ENCODE results near the gene ZNF280A.
"Not testable (repeated sequence)": the region's sequence is repeated elsewhere in the genome, so short reads cannot be mapped to it uniquely, and the experiment has no call there.

The ZNF280A gene

DNA sequence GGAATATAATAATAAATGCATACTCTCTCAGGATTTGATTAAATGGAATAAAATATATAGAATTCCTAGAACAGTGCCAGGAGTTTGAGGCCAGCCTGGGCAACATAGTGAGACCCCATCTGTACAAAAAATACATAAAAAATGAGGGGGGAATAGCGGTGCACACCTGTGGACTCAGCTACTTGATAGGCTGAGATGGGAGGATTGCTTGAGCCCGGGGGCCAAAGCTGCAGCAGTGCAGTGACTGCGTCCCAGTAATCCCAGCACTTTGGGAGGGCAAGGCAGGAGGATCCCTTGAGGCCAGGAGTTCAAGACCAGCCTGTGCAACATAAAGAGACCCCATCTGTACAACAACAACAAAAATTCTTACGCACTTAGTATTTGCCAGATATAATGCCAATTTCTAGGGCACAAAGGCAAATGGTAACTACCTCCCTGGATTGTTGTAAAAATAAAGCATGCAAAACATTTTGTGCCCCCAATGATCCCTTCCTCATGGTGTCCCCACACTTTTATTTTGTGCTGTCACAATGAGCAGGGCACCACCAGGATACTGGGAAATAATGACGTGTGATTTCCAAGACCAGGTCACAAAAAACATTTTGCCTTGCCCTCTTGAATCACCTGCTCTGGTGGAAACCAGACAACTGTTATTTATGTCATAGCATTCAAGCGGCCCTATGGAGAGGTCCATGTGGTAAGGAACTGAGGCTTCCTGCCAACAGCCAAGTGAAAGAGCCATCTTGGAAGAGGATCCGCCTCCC, 18.3 kb upstream of the ZNF280A start:
- no peaks in the 10 kb centered on the region for H3K36me3 ChIP-seq (ENCODE audit: control insufficient read depth, insufficient read depth, low read length)
- no peaks in the 10 kb centered on the region for H3K9me3 ChIP-seq (ENCODE audit: control insufficient read depth, low read length)
- H3K27me3 ChIP-seq (ENCODE audit: control insufficient read depth, insufficient read depth, low read length, poor library complexity, severe bottlenecking) = peaks cover 15% of the 10 kb centered on the region
- no peak overlapping the region for H3K27ac ChIP-seq (ENCODE audit: insufficient read depth, low read depth, low read length, poor library complexity, severe bottlenecking)
- WGBS, 2 experiments = 89 to 90% methylated on average over 7 of the region's 7 CpGs
- H3K4me3 ChIP-seq (ENCODE audit: insufficient read depth, low read depth, low read length) = no peak overlapping the region
- H3K4me1 ChIP-seq (ENCODE audit: control insufficient read depth, insufficient read depth, low read length) = no peaks in the 10 kb centered on the region

DNA sequence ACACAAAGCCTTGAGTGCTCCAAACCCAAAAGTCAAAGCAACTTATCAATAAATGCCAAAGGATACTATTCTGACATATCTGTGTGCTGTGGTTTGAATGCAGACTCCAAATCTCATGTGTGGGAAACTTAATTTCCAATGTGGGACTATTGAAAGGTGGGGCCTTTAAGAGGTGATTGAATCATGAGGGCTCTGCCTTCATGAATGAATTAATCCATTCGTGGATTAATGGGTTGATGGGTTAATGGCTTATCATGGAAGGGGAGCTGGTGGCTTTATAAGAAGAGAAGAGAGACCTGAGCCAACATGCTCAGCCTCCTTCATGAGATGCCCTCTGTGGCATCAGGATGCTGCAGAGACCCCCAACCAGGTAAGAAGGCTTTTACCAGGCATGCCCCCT, 16.8 kb upstream of the ZNF280A start:
- H3K4me3 ChIP-seq (ENCODE audit: insufficient read depth, low read depth, low read length) = no peak overlapping the region
- H3K36me3 ChIP-seq (ENCODE audit: control insufficient read depth, insufficient read depth, low read length) = no peaks in the 10 kb centered on the region
- no peaks in the 10 kb centered on the region for H3K4me1 ChIP-seq (ENCODE audit: control insufficient read depth, insufficient read depth, low read length)
- WGBS, 2 experiments = 52 to 64% methylated on average over 1 of the region's 1 CpG
- H3K27ac ChIP-seq (ENCODE audit: insufficient read depth, low read depth, low read length, poor library complexity, severe bottlenecking) = no peak overlapping the region
- H3K27me3 ChIP-seq (ENCODE audit: control insufficient read depth, insufficient read depth, low read length, poor library complexity, severe bottlenecking) = peaks cover 8% of the 10 kb centered on the region
- H3K9me3 ChIP-seq (ENCODE audit: control insufficient read depth, low read length) = no peaks in the 10 kb centered on the region

DNA sequence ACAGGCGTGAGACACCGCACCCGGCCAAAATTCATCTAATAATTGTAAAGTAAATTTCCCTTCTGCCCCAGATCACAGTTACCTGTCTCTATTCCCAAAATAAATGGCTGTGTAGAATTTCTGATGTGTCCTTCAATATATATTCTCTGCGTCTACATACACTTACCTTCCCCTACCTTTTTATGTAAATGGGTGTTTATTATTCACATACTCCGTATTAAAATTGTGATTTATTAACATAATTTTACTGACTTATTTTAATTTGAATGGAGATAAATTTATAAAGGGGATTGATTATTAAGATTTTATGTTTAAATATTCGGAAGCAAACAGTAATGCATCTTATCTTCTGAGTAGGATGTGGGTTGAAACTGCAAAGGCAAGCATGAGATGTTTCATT, 16.4 kb upstream of the ZNF280A start:
- peaks cover 8% of the 10 kb centered on the region for H3K27me3 ChIP-seq (ENCODE audit: control insufficient read depth, insufficient read depth, low read length, poor library complexity, severe bottlenecking)
- no peaks in the 10 kb centered on the region for H3K9me3 ChIP-seq (ENCODE audit: control insufficient read depth, low read length)
- WGBS, 2 experiments = 84 to 90% methylated on average over 4 of the region's 6 CpGs

DNA sequence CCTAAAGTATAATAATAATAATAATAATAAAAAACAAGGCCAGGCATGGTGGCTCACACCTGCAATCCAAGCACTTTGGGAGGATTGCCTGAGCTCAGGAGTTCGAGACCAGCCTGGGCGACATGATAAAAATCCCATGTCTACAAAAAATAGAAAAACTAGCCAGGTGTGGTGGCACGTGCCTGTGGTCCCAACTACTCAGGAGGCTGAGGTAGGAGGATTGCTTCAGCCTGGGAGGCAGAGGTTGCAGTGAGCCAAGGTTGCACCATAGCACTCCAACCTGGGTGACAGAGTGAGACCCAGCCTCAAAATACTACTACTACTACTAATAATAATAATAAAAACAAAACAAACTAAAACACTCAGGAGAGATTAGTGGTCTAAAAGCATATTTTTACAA, 15.6 kb upstream of the ZNF280A start:
- Histone ChIP-seq H3K4me1 (ENCODE audit: control insufficient read depth, insufficient read depth, low read length) (no peaks in the 10 kb centered on the region), H3K27me3 (ENCODE audit: control insufficient read depth, insufficient read depth, low read length, poor library complexity, severe bottlenecking) (peaks cover 8% of the 10 kb centered on the region), H3K36me3 (ENCODE audit: control insufficient read depth, insufficient read depth, low read length) (no peaks in the 10 kb centered on the region), H3K9me3 (ENCODE audit: control insufficient read depth, low read length) (no peaks in the 10 kb centered on the region), H3K27ac (ENCODE audit: insufficient read depth, low read depth, low read length, poor library complexity, severe bottlenecking) (no peak overlapping the region), H3K4me3 (ENCODE audit: insufficient read depth, low read depth, low read length) (no peak overlapping the region)
- WGBS, 2 experiments = 84 to 95% methylated on average over 3 of the region's 3 CpGs

More for the DNA sequence above, 16.4 kb upstream of the ZNF280A start:
- Histone ChIP-seq H3K4me3 (ENCODE audit: insufficient read depth, low read depth, low read length) (no peak overlapping the region), H3K27ac (ENCODE audit: insufficient read depth, low read depth, low read length, poor library complexity, severe bottlenecking) (no peak overlapping the region), H3K36me3 (ENCODE audit: control insufficient read depth, insufficient read depth, low read length) (no peaks in the 10 kb centered on the region), H3K4me1 (ENCODE audit: control insufficient read depth, insufficient read depth, low read length) (no peaks in the 10 kb centered on the region)

DNA sequence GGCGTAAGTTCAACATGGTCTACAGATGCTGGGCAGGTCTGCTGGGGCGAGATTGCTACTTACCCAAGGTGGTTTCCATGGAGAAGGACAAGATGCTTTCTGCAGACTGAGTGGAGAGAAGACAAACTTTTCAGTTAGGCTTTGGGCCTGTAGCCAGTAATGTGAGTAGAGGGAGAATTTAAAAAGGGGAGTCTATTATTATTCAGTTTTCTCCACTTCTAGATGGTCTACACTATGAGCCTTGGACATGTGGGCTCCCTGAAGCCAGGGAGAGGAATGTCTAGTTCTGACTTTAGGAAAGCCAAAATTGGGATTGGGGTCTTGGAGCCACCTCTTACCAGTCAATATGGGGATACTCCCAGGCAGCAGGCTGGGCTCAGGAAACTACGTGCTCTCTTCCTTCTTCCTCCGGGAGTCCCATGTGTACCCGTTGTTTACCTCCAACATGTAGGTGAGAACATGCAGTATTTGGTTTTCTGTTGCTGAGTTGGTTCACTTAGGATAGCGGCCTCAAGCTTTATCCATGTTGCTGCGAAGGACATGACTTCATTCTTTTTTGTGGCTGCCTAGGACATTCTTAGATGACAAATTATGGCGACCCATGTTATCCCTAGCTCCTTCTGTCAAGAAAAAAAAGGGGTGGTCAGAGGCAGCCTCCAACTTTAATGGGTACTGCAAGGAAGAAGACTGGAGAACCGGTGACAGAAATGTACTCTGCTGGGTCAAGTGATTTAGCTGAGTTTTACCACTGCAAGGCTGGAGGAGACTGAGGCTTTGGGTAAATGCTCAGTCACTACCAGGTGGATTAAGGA, 14.7 kb upstream of the ZNF280A start:
- no peak overlapping the region for H3K4me3 ChIP-seq (ENCODE audit: insufficient read depth, low read depth, low read length)
- 90 to 93% methylated on average over 9 of the region's 9 CpGs for whole genome bisulfite sequencing, 2 experiments

GRCh38 chr22:22533863-22534262, 13.8 kb upstream of the ZNF280A start:
- no peak overlapping the region for H3K4me3 ChIP-seq (ENCODE audit: insufficient read depth, low read depth, low read length)
- 71 to 81% methylated on average over 4 of the region's 5 CpGs for WGBS, 2 experiments
- H3K36me3 ChIP-seq (ENCODE audit: control insufficient read depth, insufficient read depth, low read length) = no peaks in the 10 kb centered on the region
- peaks cover 8% of the 10 kb centered on the region for H3K27me3 ChIP-seq (ENCODE audit: control insufficient read depth, insufficient read depth, low read length, poor library complexity, severe bottlenecking)
- no peak overlapping the region for H3K27ac ChIP-seq (ENCODE audit: insufficient read depth, low read depth, low read length, poor library complexity, severe bottlenecking)
- H3K4me1 ChIP-seq (ENCODE audit: control insufficient read depth, insufficient read depth, low read length) = no peaks in the 10 kb centered on the region
- H3K9me3 ChIP-seq (ENCODE audit: control insufficient read depth, low read length) = no peaks in the 10 kb centered on the region

More for the DNA sequence above, 14.7 kb upstream of the ZNF280A start:
- Histone ChIP-seq H3K9me3 (ENCODE audit: control insufficient read depth, low read length) (no peaks in the 10 kb centered on the region), H3K27ac (ENCODE audit: insufficient read depth, low read depth, low read length, poor library complexity, severe bottlenecking) (no peak overlapping the region), H3K4me1 (ENCODE audit: control insufficient read depth, insufficient read depth, low read length) (no peaks in the 10 kb centered on the region), H3K27me3 (ENCODE audit: control insufficient read depth, insufficient read depth, low read length, poor library complexity, severe bottlenecking) (peaks cover 8% of the 10 kb centered on the region), H3K36me3 (ENCODE audit: control insufficient read depth, insufficient read depth, low read length) (no peaks in the 10 kb centered on the region)

DNA sequence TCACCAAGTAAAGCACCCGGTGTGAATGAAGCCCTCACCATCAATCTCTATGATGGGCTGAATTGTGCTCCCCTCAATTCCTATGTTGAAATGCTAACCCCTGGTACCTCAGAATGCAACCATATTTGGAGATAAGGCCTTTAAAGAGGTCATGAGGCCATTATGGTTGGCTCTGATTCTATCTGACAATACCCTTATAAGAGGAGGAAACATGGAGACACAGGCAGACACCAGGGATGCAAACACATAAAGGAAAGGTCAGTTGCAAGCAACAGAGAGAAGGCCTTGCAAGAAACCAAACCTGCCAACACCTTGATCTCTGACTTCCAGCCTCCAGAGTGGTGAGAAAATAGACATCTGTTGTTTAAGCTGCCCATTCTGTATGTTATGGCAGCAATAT, 13.3 kb upstream of the ZNF280A start:
- no peaks in the 10 kb centered on the region for H3K36me3 ChIP-seq (ENCODE audit: control insufficient read depth, insufficient read depth, low read length)
- H3K4me1 ChIP-seq (ENCODE audit: control insufficient read depth, insufficient read depth, low read length) = no peaks in the 10 kb centered on the region
- no peaks in the 10 kb centered on the region for H3K9me3 ChIP-seq (ENCODE audit: control insufficient read depth, low read length)
- no peak overlapping the region for H3K27ac ChIP-seq (ENCODE audit: insufficient read depth, low read depth, low read length, poor library complexity, severe bottlenecking)
- peaks cover 8% of the 10 kb centered on the region for H3K27me3 ChIP-seq (ENCODE audit: control insufficient read depth, insufficient read depth, low read length, poor library complexity, severe bottlenecking)
- WGBS, 2 experiments = 90 to 100% methylated on average over 1 of the region's 1 CpG
- no peak overlapping the region for H3K4me3 ChIP-seq (ENCODE audit: insufficient read depth, low read depth, low read length)

DNA sequence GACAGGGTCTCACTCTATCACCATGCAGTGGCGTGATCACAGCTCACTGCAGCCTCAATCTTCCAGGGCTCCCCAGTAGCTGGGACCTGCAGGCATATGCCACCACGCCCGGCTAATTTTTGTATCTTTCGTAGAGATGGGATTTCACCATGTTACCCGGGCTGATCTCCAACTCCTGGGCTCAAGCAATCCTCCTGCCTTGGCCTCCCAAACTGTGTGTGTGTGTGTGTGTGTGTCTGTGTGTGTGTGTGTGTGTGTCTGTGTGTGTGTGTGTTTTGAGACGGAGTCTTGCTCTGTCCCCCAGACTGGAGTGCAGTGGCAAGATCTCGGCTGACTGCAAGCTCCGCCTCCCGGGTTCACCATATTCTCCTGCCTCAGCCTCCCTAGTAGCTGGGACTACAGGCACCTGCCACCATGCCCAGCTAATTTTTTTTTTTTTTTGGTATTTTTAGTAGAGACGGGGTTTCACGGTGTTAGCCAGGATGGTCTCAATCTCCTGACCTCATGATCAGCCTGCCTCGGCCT, 12.5 kb upstream of the ZNF280A start:
- 89 to 91% methylated on average over 12 of the region's 12 CpGs for WGBS, 2 experiments

DNA sequence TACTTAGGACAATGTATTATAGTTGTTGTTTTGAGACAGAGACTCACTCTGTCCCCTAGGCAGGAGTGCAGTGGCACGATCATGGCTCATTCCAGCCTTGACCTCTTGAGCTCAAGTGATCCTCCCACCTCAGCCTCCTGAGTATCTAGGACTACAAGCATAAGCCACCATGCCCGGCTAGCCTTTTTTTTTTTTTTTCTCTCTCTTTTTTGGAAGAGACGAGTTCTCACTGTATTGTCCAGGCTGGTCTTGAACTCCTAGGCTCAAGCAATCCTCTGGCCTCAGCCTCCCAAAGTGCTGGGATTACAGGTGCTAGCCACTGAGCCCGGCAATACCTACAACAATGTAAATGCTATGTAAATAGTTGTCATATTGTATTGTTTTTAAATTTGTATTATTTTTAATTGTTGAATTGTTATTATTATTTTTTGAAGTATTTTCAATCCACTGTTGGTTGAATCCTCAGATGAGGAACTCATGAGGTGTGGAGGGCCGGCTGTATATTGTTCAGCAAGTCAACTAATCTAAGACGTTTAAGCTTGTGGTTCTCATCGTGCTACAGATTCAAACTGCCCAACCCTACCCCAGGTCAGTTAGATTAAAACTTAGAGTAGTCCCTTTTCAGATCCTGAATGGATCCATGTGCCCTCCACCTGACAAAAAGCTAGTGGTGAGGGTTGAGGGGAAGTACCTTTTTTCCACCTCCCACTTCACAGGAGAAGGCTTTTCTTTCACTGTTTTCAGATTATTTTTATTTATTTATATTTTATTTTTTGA, 11.9 kb upstream of the ZNF280A start:
- WGBS, 2 experiments = 84 to 85% methylated on average over 6 to 7 of the region's 7 CpGs
- H3K27me3 ChIP-seq (ENCODE audit: control insufficient read depth, insufficient read depth, low read length, poor library complexity, severe bottlenecking) = peaks cover 7% of the 10 kb centered on the region

More for the DNA sequence above, 12.5 kb upstream of the ZNF280A start:
- H3K27me3 ChIP-seq (ENCODE audit: control insufficient read depth, insufficient read depth, low read length, poor library complexity, severe bottlenecking); H3K9me3 ChIP-seq (ENCODE audit: control insufficient read depth, low read length); H3K36me3 ChIP-seq (ENCODE audit: control insufficient read depth, insufficient read depth, low read length); H3K4me1 ChIP-seq (ENCODE audit: control insufficient read depth, insufficient read depth, low read length); H3K4me3 ChIP-seq (ENCODE audit: insufficient read depth, low read depth, low read length); H3K27ac ChIP-seq (ENCODE audit: insufficient read depth, low read depth, low read length, poor library complexity, severe bottlenecking): not testable (repeated sequence)

DNA sequence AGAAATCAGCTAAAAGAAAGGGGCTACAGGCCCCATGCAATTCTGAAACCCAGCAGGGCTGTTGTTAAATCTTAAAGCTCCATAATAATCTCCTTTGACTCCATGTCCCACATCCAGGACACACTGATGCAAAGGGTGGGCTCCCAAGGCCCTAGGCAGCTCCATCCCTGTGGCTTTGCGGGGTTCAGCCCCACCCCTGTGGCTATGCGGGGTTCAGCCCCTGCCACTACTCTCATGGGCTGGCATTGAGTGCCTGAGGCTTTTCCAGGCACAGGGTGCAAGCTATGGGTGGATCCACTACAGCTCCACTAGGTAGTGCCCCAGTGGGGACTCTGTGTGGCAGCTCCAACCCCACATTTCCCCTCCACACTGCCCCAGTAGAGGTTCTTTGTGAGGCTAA, 8.7 kb upstream of the ZNF280A start:
- Histone ChIP-seq H3K9me3 (ENCODE audit: control insufficient read depth, low read length) (no peaks in the 10 kb centered on the region), H3K4me3 (ENCODE audit: insufficient read depth, low read depth, low read length) (no peak overlapping the region), H3K27ac (ENCODE audit: insufficient read depth, low read depth, low read length, poor library complexity, severe bottlenecking) (no peak overlapping the region), H3K27me3 (ENCODE audit: control insufficient read depth, insufficient read depth, low read length, poor library complexity, severe bottlenecking) (peaks cover 14% of the 10 kb centered on the region), H3K36me3 (ENCODE audit: control insufficient read depth, insufficient read depth, low read length) (no peaks in the 10 kb centered on the region), H3K4me1 (ENCODE audit: control insufficient read depth, insufficient read depth, low read length) (no peaks in the 10 kb centered on the region)
- WGBS, 2 experiments = 91 to 96% methylated on average over 2 of the region's 2 CpGs

More for the DNA sequence above, 11.9 kb upstream of the ZNF280A start:
- H3K4me3 ChIP-seq (ENCODE audit: insufficient read depth, low read depth, low read length) = no peak overlapping the region
- H3K9me3 ChIP-seq (ENCODE audit: control insufficient read depth, low read length) = no peaks in the 10 kb centered on the region
- no peaks in the 10 kb centered on the region for H3K36me3 ChIP-seq (ENCODE audit: control insufficient read depth, insufficient read depth, low read length)
- H3K4me1 ChIP-seq (ENCODE audit: control insufficient read depth, insufficient read depth, low read length) = no peaks in the 10 kb centered on the region
- H3K27ac ChIP-seq (ENCODE audit: insufficient read depth, low read depth, low read length, poor library complexity, severe bottlenecking) = no peak overlapping the region
